Measurements from ENCODE around the gene ARHGAP8.
"Not testable (repeated sequence)": the region's sequence is repeated elsewhere in the genome, so short reads cannot be mapped to it uniquely, and the experiment has no call there.

ARHGAP8 gene

DNA sequence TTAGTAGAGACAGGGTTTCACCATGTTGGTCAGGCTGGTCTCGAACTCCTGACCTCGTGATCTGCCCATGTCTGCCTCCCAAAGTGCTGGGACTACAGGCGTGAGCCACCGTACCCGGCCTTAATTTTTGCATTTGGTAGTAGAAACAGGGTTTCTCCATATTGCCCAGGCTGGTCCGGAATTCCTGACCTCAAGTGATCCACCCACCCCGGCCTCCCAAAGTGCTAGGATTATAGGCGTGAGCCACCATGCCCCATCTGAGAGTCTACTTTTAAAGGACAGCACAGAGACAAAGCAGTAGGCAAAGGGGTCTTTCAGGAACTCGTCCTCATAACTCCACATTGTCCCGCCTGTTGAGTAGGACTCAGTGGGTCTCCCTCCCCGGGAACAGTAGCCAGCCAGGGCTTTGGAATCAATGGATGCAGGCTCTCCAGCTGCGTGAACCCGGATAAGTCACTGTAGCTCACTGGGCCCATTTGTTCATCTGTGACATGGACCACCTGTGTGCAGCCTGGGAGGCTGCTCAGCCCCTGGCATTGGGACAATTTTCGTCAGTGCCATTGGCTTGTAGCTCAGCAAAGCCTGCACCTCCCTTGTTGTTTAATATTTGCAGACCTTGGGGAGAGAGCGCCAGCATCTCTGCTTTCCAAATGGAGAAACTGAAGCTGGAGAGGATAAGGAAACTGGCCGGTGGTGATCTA, 86.1 kb downstream of the ARHGAP8 start:
- DNase-seq, result no peak

DNA sequence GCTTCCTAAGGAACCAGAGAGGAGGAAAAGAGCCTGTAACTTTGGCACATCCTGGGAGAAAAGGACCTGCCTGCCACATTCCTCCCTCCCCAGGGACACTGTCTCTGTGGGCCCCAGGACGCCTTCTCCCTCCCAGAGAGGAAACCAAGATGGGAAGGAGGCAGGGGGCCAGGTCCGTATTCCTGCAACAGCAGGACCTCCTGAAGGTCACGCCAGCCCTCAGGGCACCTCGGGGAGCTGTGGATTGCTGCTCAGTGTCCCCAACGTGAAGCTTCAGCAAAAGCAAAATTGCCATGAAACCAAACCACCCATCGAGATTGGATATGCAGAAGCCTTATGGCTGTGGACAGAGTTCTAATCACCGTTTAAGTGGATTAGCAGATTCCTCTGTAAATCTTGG, 86.7 kb downstream of the ARHGAP8 start:
- no peak for DNase-seq

DNA sequence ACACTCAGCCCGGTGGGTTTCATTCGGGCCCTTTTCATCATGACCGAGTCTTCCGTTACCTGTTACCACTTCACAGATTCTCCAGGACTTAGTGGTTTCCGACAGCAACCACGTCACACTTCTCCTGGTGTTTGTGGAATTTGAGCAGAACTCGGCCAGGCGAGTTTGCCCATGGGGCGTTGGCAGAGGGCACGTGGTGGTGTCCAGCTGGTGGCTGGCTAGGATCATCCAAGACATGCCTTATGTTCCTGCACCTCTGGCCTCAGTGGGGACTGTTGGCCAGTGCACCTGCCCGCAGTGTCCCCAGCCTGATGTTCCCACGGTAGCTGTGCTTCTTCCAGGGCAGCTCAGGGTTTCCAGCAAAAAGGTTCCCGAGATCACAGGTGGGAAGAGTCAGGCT, 87.3 kb downstream of the ARHGAP8 start:
- no peak for DNase-seq

DNA sequence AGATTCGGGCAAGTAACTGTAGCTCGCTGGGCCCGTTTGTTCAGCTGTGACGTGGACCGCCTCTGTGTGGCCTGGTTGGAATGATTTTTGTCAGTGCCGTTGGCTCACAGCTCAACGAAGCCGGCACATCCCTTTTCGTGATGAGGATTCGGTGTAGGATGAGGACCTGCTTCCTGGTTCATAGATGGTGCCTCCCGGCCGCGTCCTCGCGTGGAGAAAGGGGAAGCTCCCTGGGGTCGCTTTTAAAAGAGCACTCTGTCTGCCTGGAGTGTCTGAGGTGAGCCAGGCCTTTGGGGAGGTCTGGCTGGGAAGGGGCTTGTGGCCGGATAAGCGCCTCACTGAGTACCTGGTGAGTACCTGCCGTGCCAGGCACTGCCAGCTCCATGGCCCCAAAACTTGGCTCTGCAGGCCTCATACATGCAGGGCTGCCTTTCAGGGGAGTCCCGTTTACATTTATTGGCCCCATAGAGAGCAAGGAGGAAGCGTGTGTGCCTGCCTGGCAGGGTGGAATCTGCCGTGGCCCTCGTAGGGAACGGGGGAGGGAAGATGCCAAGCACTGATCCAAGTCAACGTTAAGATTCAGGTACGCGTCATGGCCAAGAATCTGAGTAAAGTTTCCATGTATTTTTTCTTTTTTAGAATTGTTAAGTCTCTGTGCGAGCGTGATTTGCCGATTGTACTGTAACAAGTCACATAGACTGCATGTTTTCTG, 88.4 kb downstream of the ARHGAP8 start:
- DNase-seq, result no peak

DNA sequence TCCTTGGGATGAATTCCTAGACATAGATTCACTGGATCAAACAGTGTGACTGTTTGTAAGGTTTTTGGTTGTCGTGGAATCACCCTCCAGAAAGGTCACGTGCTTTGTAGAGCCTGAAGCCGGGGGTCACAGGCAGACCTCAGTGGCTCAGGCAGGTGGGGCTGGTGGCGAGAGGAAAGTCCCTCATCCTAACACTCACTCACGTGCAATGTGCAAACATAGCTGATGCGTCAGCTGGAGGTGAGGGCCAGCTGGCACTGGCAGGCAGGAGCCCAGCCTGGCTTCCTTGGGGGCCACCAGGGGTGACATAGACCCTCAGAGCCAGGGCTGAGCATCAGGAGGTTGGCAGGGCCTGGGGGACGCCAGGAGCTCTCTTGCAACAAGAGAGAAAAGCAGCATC, 90.0 kb downstream of the ARHGAP8 start:
- no peak for DNase-seq

DNA sequence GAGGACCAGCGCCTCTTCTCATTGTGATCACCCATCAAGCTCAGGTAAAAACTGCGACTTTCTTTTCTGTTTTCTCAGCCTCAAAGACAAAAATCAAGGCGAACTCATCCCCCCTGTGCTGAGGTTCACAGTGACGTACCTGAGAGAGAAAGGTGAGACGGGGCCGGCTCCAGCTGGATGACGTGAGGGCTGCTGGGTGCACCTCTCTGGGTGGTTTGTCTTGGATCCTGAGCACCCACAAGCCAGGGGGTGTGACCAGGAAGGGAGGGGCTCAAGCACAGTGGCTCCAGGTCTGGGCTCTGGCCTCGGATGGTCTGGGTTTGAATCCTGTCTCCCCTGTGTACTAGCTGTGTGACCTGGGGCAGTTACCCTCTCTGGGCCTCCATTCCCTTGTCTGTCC, 92.8 kb downstream of the ARHGAP8 start:
- DNase-seq, result no peak

DNA sequence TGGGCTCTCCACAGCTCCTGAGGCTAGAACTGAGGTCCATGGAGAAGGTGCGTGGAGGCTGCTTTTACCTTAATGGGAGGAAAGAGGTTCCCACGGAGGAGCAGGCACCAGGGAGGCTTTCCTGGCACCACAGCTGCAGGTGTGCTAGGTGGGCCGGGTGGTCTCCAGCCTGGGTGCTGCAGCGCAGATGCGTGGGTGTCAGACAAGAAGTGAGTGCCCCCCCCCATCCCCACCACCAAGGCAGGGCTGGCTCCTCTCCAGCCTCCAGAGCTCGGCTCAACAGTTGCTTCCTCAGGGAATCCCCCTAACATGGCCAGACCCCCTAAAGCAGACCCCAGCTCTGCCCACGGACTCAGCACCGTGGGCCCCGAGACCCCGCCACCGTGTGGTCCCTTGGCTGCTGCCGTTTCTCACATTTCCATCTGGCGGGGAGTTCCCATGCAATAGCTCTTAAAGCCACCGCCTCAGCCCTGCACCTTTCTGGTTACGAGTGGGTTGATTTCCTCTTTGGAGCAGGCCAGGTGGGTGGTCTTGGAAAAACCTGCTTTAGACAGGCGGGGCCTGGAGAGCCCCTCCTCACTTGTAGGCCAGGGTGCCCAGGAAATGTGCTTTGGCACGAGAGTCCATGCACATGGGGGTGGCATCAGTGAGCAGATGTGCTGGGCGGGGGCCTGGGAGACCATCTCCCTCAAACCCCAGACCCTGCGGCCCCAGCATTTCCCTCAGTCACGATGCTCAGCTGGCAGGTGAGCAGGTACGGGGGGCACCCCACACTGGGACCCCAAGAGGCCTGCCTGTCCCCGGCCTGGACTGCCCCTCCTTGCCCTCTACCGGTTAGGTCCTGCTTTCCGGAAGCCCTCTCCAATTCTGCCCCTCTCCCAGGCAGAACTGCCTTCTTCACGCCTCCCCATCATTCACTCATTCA, 93.7 kb downstream of the ARHGAP8 start:
- no peak for DNase-seq

DNA sequence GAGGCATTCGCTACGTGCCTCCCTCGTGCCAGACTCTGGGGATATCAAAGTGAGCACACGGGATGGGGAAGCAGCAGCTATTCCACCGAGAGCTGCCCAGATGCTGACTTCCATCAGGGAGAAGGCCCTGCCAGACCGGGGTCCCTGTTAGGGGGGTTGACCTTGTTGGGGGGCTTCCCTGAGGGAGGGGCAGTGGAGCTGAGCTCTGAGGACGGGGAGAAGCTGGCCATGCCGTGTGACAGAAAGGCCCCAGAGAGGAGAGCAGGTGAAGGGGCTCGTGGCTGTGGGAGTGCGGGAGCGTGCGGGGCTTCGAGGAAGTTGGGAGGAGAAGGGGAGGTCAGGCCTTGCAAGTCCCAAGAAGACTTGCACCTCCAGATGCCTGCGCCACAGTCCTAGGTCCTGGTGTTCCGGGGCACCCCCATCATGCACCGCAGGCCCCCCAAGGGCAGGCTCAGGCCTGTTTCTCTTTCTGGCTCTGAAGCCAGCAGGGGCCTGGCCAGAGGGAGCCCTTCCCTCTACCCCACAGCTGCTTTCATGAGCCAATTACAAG, 94.4 kb downstream of the ARHGAP8 start:
- no peak for DNase-seq

DNA sequence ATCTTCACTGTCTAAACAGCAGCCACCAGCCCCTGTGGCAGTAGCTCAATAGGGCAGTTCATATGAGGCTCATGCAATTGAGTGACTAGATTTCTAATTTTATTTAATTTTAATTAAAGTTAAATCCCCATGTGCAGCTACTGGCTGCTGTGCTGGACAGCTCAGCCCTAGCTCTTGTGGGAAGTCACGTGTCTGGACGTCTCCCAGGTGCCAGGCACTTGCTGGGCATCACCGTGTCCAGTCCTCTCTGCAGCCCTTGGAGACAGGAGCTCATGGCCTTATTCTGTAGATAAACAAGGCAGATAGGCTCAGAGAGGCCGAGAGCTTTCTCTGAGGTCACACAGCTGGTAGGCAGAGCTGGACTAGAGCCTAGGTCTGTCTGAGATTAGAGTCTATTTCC, 95.0 kb downstream of the ARHGAP8 start:
- DNase-seq, result no peak

DNA sequence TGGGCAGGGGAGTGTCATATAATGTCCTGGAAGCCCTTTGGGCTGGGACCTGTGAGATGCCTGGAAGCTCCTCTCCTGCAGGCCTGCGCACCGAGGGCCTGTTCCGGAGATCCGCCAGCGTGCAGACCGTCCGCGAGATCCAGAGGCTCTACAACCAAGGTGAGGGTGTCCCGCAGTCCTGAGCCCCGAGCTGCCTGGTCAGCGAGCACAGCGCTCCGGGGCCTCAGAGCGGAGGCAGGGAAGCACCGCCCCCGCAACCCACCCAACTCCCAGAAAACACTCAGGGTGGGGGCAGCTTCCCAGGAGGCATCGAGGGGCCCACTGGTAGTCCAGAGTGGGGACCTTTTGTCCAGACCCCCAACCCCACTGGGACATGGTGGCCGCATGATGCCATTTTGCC, 95.5 kb downstream of the ARHGAP8 start:
- no peak for DNase-seq

DNA sequence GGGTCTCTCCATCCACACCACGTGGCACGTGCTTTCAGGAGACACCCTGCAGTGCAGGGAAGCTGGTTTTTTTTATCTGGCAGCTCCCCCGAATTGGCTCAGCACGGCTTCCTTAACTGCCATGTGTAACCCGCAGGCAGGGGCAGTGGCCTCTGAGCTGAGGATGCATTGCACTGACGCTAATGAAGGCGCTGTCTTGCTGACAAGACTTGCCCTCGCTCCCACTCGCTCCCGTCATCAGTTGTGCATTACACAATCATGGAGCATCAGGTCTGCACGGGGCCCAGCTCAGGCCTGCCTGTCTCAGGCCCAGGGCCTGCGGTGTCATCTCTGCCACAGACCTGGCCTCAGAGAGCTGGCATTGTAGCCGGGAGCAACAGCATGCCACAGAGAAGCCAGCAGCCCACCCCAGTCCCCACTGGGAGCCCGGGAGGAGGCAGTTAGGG, 95.9 kb downstream of the ARHGAP8 start:
- no peak for DNase-seq

DNA sequence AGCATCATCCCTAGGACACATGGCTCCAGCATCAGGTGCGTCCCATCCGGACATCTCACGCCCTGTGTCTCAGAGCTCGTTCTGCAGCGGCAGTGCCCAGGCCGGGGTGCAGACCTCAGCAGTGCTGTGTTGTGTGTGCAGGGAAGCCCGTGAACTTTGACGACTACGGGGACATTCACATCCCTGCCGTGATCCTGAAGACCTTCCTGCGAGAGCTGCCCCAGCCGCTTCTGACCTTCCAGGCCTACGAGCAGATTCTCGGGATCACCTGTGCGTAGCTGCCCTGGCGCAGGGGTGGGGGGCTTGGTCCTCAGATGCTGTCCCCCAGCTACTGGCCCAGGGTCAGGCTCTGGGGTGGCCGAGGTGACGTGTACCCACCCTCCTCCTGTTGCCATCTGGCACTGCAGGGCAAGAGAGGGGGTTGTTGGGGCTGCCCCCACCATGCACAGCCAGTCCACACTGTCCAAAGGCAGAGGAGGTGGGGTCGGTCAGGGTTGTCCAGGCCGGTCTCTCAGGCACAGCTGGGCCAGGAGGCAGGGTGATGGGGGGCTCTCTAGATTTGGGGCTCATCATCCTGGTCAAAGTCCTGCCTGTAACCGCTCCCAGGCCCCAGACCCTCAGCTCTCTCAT, 96.5 kb downstream of the ARHGAP8 start:
- no peak for DNase-seq

DNA sequence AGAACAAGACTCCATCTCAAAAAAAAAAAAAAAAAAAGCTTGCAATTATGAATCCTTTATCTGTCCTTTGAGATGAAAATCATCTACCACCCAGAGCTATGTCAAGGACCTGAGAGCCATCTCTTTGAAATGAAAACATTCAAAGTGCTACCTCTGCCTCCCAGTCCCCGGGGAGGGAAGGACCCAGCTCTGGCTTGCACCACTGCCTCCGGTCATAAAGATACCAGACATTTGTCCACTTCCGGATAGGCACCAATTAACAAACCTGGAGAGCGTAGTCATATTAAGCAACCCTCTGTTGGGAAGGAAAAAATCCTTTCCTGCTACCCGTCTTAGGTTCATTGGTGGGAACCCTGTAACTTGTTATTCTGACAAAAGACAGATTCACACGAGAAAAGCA, 98.6 kb downstream of the ARHGAP8 start:
- DNase-seq, result no peak

DNA sequence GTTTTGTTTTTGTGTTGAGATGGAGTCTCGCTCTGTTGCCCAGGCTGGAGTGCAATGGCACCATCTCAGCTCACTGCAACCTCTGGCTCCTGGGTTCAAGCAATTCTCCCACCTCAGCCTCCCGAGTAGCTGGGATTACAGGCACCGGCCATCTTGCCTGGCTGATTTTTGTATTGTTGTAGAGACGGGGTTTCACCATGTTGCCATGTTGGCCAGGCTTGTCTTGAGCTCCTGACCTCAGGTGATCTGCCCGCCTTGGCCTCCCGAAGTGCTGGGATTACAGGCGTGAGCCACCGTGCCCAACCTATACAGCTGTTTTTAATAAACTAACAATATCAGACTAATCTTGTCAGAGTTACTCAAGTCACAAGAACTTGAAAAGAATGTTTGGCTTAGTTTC, 102.3 kb downstream of the ARHGAP8 start:
- DNase-seq, result not testable (repeated sequence)

DNA sequence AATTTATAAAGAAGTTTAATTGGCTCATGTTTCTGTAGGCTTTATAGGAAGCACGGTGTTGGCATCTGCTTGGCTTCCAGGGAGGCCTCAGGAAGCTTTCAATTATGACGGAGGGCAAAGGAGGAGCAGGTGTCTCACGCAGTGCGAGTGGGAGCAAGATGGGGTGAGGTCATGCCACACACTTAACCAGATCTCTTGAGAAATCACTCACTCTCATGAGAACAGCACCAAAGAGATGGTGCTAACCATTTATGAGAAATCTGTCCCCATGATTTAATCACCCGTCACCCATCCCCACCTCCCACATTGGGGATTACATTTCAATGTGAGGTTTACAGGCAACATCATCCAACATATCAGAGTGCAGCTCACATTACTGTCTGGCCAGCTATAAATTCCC, 103.5 kb downstream of the ARHGAP8 start:
- DNase-seq, result no peak

DNA sequence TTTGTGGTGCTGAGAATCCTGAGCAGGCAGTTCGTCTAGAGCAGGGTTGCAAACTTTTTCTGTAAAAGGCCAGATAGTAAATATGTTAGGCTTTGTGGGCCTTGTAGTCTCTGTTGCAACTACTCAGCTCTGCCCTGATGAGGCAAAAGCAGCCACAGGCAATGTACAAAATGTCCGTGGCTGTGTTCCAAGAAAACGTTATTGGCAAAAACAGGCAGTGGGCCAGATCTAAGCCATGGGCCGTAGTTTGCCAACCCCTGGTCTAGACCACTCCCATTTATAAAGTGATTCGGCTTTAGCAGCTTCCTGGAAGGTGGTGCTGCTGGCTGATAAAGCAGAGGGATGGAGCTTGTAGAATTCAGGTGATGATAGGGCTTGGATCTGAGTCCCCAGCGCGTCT, 106.4 kb downstream of the ARHGAP8 start:
- DNase-seq, result not testable (repeated sequence)

DNA sequence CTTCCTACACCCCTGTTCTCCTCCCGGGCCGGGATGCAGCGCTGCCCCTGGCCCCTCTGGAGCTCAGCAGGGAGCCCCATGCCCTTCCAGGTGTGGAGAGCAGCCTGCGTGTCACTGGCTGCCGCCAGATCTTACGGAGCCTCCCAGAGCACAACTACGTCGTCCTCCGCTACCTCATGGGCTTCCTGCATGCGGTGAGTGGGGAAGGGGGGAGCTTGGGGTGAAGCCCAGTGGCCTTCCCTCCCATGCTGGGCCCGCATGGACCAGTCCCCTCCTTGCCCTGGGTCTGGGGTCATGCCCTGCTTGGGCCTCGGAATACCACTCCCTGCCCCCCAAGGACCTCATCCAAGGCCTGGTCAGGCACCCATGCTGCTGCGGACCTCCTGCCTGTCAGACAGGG, 107.3 kb downstream of the ARHGAP8 start:
- no peak for DNase-seq

DNA sequence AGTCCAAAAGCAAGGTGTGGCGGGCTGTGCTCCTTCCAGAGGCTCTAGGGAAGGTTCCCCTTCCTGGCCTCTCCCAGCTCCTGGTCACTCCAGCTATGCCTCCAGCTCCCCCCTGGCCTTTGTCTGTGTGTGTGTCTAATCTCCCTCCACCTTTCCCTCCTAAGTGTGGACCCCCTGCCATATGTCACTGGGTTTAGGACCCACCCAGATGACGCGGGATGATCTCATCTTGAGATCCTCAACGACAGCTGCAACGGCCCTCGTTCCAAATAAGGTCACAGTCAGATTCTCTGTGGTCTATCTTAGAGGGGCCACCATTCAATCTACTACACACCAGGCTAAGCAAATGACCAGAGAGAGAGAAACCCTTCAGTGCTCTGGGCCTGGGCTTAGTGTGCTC, 107.9 kb downstream of the ARHGAP8 start:
- DNase-seq, result no peak

DNA sequence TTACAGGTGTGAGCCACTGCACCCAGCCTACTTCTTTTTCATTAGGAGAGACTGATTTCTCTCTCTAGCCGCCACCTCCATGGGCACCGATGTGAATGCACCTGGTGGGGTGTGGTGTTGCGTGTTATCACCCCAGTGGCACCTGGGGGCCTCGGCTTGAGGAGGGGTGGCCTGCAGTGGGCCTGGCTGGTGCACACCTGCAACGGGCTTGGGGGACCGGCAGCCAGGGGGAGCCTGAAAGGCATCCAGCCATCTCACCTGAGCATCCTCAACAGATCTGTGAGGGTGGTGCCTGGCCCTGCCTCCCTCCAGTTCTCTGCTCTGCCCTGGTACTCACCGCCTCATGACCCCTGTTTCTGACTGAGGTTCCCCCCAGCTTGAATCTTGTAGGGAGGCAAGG, 108.9 kb downstream of the ARHGAP8 start:
- no peak for DNase-seq

DNA sequence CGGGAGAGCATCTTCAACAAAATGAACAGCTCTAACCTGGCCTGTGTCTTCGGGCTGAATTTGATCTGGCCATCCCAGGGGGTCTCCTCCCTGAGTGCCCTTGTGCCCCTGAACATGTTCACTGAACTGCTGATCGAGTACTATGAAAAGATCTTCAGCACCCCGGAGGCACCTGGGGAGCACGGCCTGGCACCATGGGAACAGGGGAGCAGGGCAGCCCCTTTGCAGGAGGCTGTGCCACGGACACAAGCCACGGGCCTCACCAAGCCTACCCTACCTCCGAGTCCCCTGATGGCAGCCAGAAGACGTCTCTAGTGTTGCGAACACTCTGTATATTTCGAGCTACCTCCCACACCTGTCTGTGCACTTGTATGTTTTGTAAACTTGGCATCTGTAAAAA, 109.9 kb downstream of the ARHGAP8 start:
- no peak for DNase-seq

DNA sequence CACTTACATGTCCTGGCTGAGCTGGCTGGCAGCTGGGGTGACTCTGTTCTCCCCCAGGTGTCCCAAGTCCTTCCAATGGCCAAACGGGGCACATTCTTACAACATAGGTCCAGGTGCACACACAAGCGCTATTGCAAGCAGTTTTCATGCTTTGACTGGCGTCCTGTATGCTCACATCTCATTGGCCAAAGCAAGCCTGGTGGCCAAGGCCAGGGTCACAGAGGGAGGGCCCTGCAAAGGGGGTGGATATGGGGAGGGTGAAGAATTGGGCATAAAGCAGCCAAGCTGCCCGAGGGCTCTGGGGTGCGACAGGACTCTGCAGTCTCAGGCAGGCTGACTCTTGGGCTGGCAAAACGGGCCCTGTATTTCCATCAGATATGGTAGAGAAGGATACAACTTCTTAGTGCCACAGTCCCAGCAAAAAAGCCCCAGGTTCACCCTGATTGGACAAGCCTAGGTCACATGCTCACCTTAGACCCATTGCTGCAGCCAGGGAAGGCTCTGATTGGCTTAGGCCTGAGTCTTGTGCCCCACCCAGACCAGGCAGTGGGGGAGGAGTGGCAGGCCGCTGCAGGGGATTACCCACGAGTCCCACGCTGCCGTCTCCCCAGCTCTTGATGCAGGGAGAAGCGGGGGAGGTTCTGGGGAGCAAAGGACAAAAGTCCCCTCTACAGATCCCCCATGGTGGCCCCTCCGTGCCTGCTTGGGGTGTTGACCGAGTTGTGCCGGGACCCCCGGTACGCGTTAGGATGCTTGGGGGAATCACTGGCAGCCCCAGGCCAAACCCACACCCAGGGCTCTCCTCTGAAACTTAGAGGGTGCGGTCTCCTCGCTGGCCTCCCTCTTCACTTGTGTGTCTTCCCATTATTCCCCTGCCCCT, 110.8 kb downstream of the ARHGAP8 start:
- no peak for DNase-seq

All from NCI-H226 (cell line).